ENCODE measurements around the gene PHTF2. TPM values are rescaled to one million over a fixed set of nuclear protein-coding genes. Genes with fewer than 3 reads are reported as not detected.

The PHTF2 gene
- total RNA-seq, 1 donor from 2014 or later, result 22.1 TPM

DNA sequence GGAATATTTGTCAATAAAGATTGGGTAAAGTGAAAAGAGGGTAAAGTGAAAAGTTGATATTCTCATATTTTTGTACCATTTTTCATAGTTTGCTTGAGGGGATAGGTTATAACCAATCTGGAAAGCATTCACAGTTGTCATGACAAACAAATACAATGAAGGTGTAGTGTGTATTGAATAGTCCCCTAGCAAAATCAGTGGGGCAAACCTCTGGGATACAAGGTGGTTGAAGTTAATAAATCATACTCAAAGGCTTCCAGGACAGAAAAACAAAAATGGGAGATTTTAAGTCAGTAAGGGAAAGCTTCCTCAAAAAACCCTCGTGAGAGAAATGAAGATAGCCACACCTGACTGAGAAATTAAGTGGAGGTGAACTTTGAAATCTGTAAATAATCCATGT lies 39.4 kb downstream of the PHTF2 start:
- Histone ChIP-seq H3K4me1 (peaks cover 39% of the 10 kb centered on the region), H3K27ac (replicated peaks) (no peak overlapping the region), H3K27me3 (ENCODE audit: low read depth) (no peaks in the 10 kb centered on the region), H3K4me3 (no peak overlapping the region), H3K36me3 (no peaks in the 10 kb centered on the region), H3K9me3 (replicated peaks) (no peaks in the 10 kb centered on the region)
- no peak for DNase-seq
- TF ChIP-seq, protein P1, sequence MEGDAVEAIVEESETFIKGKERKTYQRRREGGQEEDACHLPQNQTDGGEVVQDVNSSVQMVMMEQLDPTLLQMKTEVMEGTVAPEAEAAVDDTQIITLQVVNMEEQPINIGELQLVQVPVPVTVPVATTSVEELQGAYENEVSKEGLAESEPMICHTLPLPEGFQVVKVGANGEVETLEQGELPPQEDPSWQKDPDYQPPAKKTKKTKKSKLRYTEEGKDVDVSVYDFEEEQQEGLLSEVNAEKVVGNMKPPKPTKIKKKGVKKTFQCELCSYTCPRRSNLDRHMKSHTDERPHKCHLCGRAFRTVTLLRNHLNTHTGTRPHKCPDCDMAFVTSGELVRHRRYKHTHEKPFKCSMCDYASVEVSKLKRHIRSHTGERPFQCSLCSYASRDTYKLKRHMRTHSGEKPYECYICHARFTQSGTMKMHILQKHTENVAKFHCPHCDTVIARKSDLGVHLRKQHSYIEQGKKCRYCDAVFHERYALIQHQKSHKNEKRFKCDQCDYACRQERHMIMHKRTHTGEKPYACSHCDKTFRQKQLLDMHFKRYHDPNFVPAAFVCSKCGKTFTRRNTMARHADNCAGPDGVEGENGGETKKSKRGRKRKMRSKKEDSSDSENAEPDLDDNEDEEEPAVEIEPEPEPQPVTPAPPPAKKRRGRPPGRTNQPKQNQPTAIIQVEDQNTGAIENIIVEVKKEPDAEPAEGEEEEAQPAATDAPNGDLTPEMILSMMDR (IDR thresholded peaks at IDR 0.05; ENCODE audit: borderline replicate concordance), result no peak
- intact Hi-C loops (cut with micrococcal nuclease), result no loop called here

DNA sequence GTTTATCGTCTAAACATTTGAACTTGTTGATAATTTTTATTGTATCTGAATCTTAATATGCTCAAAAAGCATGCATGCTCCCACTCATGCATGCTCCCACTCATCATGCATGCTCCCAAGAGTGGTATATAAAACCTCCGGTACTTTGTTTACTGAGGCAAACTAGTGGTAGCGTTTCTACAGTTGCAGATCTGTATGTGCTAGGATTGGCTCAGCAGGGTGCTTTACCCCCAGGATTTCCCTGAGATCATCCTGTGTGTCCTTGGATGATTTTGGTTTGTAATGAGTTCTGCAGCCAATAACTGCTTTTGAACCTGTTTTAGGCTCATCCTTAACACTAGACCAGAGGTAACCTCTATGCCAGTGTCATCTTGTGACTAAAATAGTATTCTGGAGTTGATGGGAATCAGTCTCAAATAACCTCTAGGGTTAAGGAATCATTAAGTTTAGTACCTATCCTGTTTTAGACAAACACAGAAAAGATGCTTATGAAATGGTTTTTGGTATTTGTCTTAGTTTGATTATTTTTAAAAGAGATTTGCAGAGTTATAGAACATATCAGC lies 40.4 kb downstream of the PHTF2 start:
- H3K4me3 ChIP-seq, result no peak overlapping the region
- H3K9me3 ChIP-seq (replicated peaks), result no peaks in the 10 kb centered on the region
- H3K27me3 ChIP-seq (ENCODE audit: low read depth), result no peaks in the 10 kb centered on the region
- H3K4me1 ChIP-seq, result peaks cover 35% of the 10 kb centered on the region
- H3K36me3 ChIP-seq, result no peaks in the 10 kb centered on the region
- TF ChIP-seq, protein P1 (IDR thresholded peaks at IDR 0.05; ENCODE audit: borderline replicate concordance), result no peak
- intact Hi-C loops (cut with micrococcal nuclease), result no loop called here
- no peak for DNase-seq
- H3K27ac ChIP-seq (replicated peaks), result no peak overlapping the region

- intact Hi-C loops (cut with micrococcal nuclease), result no loop called here
- no peaks in the 10 kb centered on the region for H3K36me3 ChIP-seq
- H3K4me3 ChIP-seq, result no peak overlapping the region
- TF ChIP-seq, protein P1 (IDR thresholded peaks at IDR 0.05; ENCODE audit: borderline replicate concordance), result no peak
- H3K4me1 ChIP-seq, result peaks cover 26% of the 10 kb centered on the region
- H3K9me3 ChIP-seq (replicated peaks), result no peaks in the 10 kb centered on the region
- no peaks in the 10 kb centered on the region for H3K27me3 ChIP-seq (ENCODE audit: low read depth)
- DNase-seq, result no peak
- H3K27ac ChIP-seq (replicated peaks), result no peak overlapping the region
Observed at GRCh38 chr7:77839919-77840318, 41.3 kb downstream of the PHTF2 start.

GRCh38 chr7:77843194-77843593 lies 44.6 kb downstream of the PHTF2 start:
- intact Hi-C loops (cut with micrococcal nuclease), result no loop called here
- Histone ChIP-seq H3K9me3 (replicated peaks) (no peaks in the 10 kb centered on the region), H3K4me1 (peaks cover 14% of the 10 kb centered on the region), H3K36me3 (no peaks in the 10 kb centered on the region), H3K4me3 (no peak overlapping the region), H3K27ac (replicated peaks) (no peak overlapping the region), H3K27me3 (ENCODE audit: low read depth) (no peaks in the 10 kb centered on the region)
- TF ChIP-seq, protein P1 (IDR thresholded peaks at IDR 0.05; ENCODE audit: borderline replicate concordance), result no peak
- no peak for DNase-seq

DNA sequence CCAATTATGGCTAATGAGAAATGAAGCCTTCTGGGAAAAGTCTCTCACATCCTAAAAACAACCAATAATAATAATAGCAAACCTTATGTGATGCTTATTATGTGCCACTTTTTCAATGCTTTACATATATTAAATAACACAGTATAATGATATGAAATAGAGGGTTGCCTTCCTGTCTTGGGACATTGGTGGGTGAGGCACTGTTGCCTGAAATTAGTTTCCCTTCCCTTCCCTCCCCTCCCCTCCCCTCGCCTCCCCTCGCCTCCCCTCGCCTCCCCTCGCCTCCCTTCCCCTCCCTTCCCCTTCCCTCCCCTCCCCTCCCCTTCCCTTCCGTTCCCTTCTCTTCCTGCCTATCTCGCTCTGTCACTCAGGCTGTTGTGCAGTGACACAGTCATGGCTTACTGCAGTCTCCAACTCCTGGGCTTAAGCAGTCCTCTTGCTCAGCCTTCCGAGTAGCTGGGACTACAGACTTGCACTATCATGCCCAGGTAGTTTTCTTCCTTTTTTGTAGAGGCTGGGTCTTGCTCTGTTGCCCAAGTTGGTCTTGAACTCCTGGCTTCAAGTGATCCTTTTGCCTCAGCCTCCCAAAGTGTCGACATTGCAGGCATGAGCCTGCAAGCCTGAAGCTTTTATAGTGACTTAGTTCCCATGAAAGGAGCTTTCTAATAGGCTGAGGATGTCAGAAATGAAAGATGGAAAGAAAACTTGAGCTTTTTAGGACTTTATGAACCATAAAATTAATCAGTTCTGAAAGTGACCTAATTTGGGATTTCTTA lies 47.9 kb downstream of the PHTF2 start:
- H3K36me3 ChIP-seq, result no peaks in the 10 kb centered on the region
- H3K27me3 ChIP-seq (ENCODE audit: low read depth), result no peaks in the 10 kb centered on the region
- H3K4me3 ChIP-seq, result no peak overlapping the region
- DNase-seq, result no peak
- no peak overlapping the region for H3K27ac ChIP-seq (replicated peaks)
- TF ChIP-seq, protein P1 (IDR thresholded peaks at IDR 0.05; ENCODE audit: borderline replicate concordance), result no peak
- no peaks in the 10 kb centered on the region for H3K4me1 ChIP-seq
- intact Hi-C loops (cut with micrococcal nuclease), result no loop called here
- H3K9me3 ChIP-seq (replicated peaks), result no peaks in the 10 kb centered on the region

Data from left ventricle myocardium inferior (tissue), 1 donor.